ENCODE measurements around the gene PIGM.

- TF ChIP-seq CTCF (IDR thresholded peaks at IDR 0.05) (no peak), POLR2A (IDR thresholded peaks at IDR 0.05) (no peak)
Observed at GRCh38 chr1:160068225-160068624, 36.4 kb upstream of the PIGM start.

Measured in lower leg skin (tissue), 3 donors.